Smooth muscle cell (in vitro differentiated cells): ENCODE data around the gene MBD3L3. TPM values are rescaled to one million over a fixed set of nuclear protein-coding genes. Genes with fewer than 3 reads are reported as not detected.
"Not testable (repeated sequence)": the region's sequence is repeated elsewhere in the genome, so short reads cannot be mapped to it uniquely, and the experiment has no call there.

Source experiments
- DNase-seq: peaks from one replicate; lab custom pipeline; 2025; ENCODE audit not compliant: unreplicated experiment; lab: John Stamatoyannopoulos, UW
- H2AFZ ChIP-seq: fragments of 200-600 bp; sonication (generic); 2 replicates; pipeline ENCODE4 v1.6.0; 2016; ENCODE audit warnings: antibody characterized with exemption, low read depth, mild to moderate bottlenecking
- H3F3A ChIP-seq: fragments of 200-600 bp; sonication (generic); 2 replicates; pipeline ENCODE4 v1.6.0; 2017; ENCODE audit warnings: antibody characterized with exemption, low read depth
- H3K27ac ChIP-seq: fragments of 200-600 bp; sonication (generic); 2 replicates; pipeline ENCODE4 v1.5.1; 2016; ENCODE audit warnings: low read depth, mild to moderate bottlenecking
- H3K27me3 ChIP-seq: fragments of 200-600 bp; sonication (generic); 2 replicates; pipeline ENCODE4 v1.6.1; 2016; ENCODE audit warnings: low read depth, mild to moderate bottlenecking
- H3K36me3 ChIP-seq: fragments of 200-600 bp; sonication (generic); 2 replicates; pipeline ENCODE4 v1.5.1; 2016; ENCODE audit warnings: low read depth
- H3K4me1 ChIP-seq: fragments of 200-600 bp; sonication (generic); 2 replicates; pipeline ENCODE4 v1.5.1; 2016; ENCODE audit warnings: low read depth
- H3K4me2 ChIP-seq: fragments of 200-600 bp; sonication (generic); 2 replicates; pipeline ENCODE4 v1.6.0; 2016; ENCODE audit warnings: mild to moderate bottlenecking
- H3K4me3 ChIP-seq: fragments of 200-600 bp; sonication (generic); 2 replicates; pipeline ENCODE4 v1.5.1; 2016; ENCODE audit warnings: mild to moderate bottlenecking
- H3K79me2 ChIP-seq: fragments of 200-600 bp; sonication (generic); 2 replicates; pipeline ENCODE4 v1.6.0; 2016; ENCODE audit warnings: low read depth, mild to moderate bottlenecking
- H3K9ac ChIP-seq: fragments of 200-600 bp; sonication (generic); 2 replicates; pipeline ENCODE4 v1.6.0; 2016; ENCODE audit warnings: low read depth
- H3K9me3 ChIP-seq: fragments of 200-600 bp; sonication (generic); replicated peaks from 2 replicates; pipeline ENCODE4 v1.5.1; 2016; ENCODE audit warnings: low read depth
- H4K20me1 ChIP-seq: fragments of 200-600 bp; sonication (generic); 2 replicates; pipeline ENCODE4 v1.6.0; 2016; ENCODE audit warnings: low read depth
- WGBS: methylation state at CpG from one replicate; pipeline ENCODE4 v1.1.7; 2016; ENCODE audit warnings: low lambda C conversion rate; 5-methylcytosine and 5-hydroxymethylcytosine counted together
- polyA plus RNA-seq: library from polyadenylated mRNA; unstranded; fragments of >200 nt; fragmentation: Nextera tagmentation; extraction: Ambion mirVana; gene quantifications from 2 replicates; pipeline ENCODE4 v1.2.1, GENCODE V29; 2016
- total RNA-seq: library from RNA; depleted of rRNA; stranded (reverse); fragments of >200 nt; gene quantifications from 2 replicates; pipeline ENCODE4 v1.2.3, GENCODE V29; 2014

The MBD3L3 gene
- total and polyA plus RNA-seq, 2 experiments from 2014 or later = not detected

GRCh38 chr19:7051421-7051820 is 7.1 kb downstream of the MBD3L3 start:
- H3K36me3 ChIP-seq, H3K9me3 ChIP-seq, H3K9ac ChIP-seq, H3K4me1 ChIP-seq, H2AFZ ChIP-seq, H3K79me2 ChIP-seq, H3K4me3 ChIP-seq, H3K27me3 ChIP-seq, H3K27ac ChIP-seq, H3F3A ChIP-seq, DNase-seq, H3K4me2 ChIP-seq, H4K20me1 ChIP-seq: not testable (repeated sequence)
- whole genome bisulfite sequencing = 95% methylated on average over 3 of the region's 5 CpGs

GRCh38 chr19:7049021-7049420 is 9.5 kb downstream of the MBD3L3 start, which contains the start of gene MBD3L2:
Gene MBD3L2, plus strand, starts transcription at chr19:7049321. Its CDS starts 53 bp downstream, at chr19:7049374.
- H3F3A ChIP-seq, H3K4me3 ChIP-seq, H2AFZ ChIP-seq, H3K4me1 ChIP-seq, H3K4me2 ChIP-seq, H3K27me3 ChIP-seq, H3K9me3 ChIP-seq, DNase-seq, H3K27ac ChIP-seq, H3K9ac ChIP-seq, H3K79me2 ChIP-seq, H4K20me1 ChIP-seq, H3K36me3 ChIP-seq: not testable (repeated sequence)
- WGBS = no CpG with 5 or more reads among the region's 7 CpGs

- H2AFZ ChIP-seq, H3K79me2 ChIP-seq, H3K9me3 ChIP-seq, H3K9ac ChIP-seq, H3K4me1 ChIP-seq, H3K4me2 ChIP-seq, H3F3A ChIP-seq, H3K27ac ChIP-seq, H4K20me1 ChIP-seq, H3K27me3 ChIP-seq, DNase-seq, H3K36me3 ChIP-seq, H3K4me3 ChIP-seq: not testable (repeated sequence)
- no CpG with 5 or more reads among the region's 2 CpGs for WGBS
Measured at GRCh38 chr19:7041563-7041962, 16.9 kb downstream of the MBD3L3 start.

GRCh38 chr19:7040079-7040478 is 18.4 kb downstream of the MBD3L3 start, which contains the start of gene MBD3L4:
Gene MBD3L4, minus strand, starts transcription at chr19:7040179. Its CDS starts 35 bp downstream, at chr19:7040144.
- H3K9me3 ChIP-seq, H3K79me2 ChIP-seq, H3K9ac ChIP-seq, H3K36me3 ChIP-seq, H4K20me1 ChIP-seq, H3K27me3 ChIP-seq, H3F3A ChIP-seq, H3K4me1 ChIP-seq, H3K27ac ChIP-seq, DNase-seq, H2AFZ ChIP-seq, H3K4me3 ChIP-seq, H3K4me2 ChIP-seq: not testable (repeated sequence)
- WGBS = 82% methylated on average over 2 of the region's 9 CpGs

- not testable (repeated sequence) for H3K27me3 ChIP-seq, H3K27ac ChIP-seq, H2AFZ ChIP-seq, H3K79me2 ChIP-seq, H3K4me3 ChIP-seq, H3F3A ChIP-seq, H3K9ac ChIP-seq, DNase-seq, H3K36me3 ChIP-seq, H4K20me1 ChIP-seq, H3K9me3 ChIP-seq, H3K4me2 ChIP-seq, H3K4me1 ChIP-seq
- no CpG with 5 or more reads among the region's 9 CpGs for WGBS
Measured at GRCh38 chr19:7030278-7030677, 28.2 kb downstream of the MBD3L3 start, which contains the start of gene MBD3L5. Gene MBD3L5, plus strand, starts transcription at chr19:7030578. Its CDS starts 34 bp downstream, at chr19:7030612.

- not testable (repeated sequence) for H3K9me3 ChIP-seq, H3K9ac ChIP-seq, H3F3A ChIP-seq, H2AFZ ChIP-seq, H4K20me1 ChIP-seq, H3K36me3 ChIP-seq, H3K4me2 ChIP-seq, DNase-seq, H3K27ac ChIP-seq, H3K27me3 ChIP-seq, H3K4me3 ChIP-seq, H3K4me1 ChIP-seq, H3K79me2 ChIP-seq
- WGBS = no CpG with 5 or more reads among the region's 1 CpG
Measured at GRCh38 chr19:7028790-7029189, 29.7 kb downstream of the MBD3L3 start.

GRCh38 chr19:7021331-7021730 is 37.1 kb downstream of the MBD3L3 start, which contains the start of gene MBD3L2B:
Gene MBD3L2B, minus strand, starts transcription at chr19:7021431. Its CDS starts 34 bp downstream, at chr19:7021397.
- not testable (repeated sequence) for H3K27me3 ChIP-seq, H3K79me2 ChIP-seq, H4K20me1 ChIP-seq, H2AFZ ChIP-seq, H3K9me3 ChIP-seq, H3K27ac ChIP-seq, H3K4me2 ChIP-seq, H3K36me3 ChIP-seq, H3K4me1 ChIP-seq, H3F3A ChIP-seq, H3K4me3 ChIP-seq, H3K9ac ChIP-seq, DNase-seq
- WGBS = no CpG with 5 or more reads among the region's 6 CpGs
